Neuronal stem cell (in vitro differentiated cells): Measurements from ENCODE around the gene SUPT6H.
A peak's percentile ranks its signal among the peaks of the same experiment; 100 is the strongest.
"Not testable (repeated sequence)": the region's sequence is repeated elsewhere in the genome, so short reads cannot be mapped to it uniquely, and the experiment has no call there.

Experiments
- DNase-seq: peaks from one replicate; pipeline ENCODE4 v3.0.0-alpha.2; 2013; ENCODE audit warnings: low spot score
- H2AFZ ChIP-seq: one replicate; pipeline ENCODE4 v1.6.1; 2013; ENCODE audit warnings: mild to moderate bottlenecking, low read length, inconsistent platforms
- H2AK5ac ChIP-seq: 2 replicates; pipeline ENCODE4 v1.6.1; 2013; ENCODE audit warnings: low read depth, mild to moderate bottlenecking, inconsistent platforms, low read length, moderate library complexity, mixed read lengths
- H2BK120ac ChIP-seq: 2 replicates; pipeline ENCODE4 v1.6.1; 2013; ENCODE audit warnings: low read depth, mild to moderate bottlenecking, inconsistent platforms, low read length, moderate library complexity, mixed read lengths
- H2BK12ac ChIP-seq: one replicate; pipeline ENCODE4 v1.6.1; 2013; ENCODE audit warnings: low read length, inconsistent platforms
- H2BK15ac ChIP-seq: 2 replicates; pipeline ENCODE4 v1.6.1; 2013; ENCODE audit warnings: mild to moderate bottlenecking, low read length, inconsistent platforms, mixed read lengths
- H2BK5ac ChIP-seq: one replicate; pipeline ENCODE4 v1.6.1; 2013; ENCODE audit warnings: inconsistent platforms, mild to moderate bottlenecking, low read length, moderate library complexity
- H3K14ac ChIP-seq: one replicate; pipeline ENCODE4 v1.6.1; 2013; ENCODE audit warnings: low read length, inconsistent platforms
- H3K18ac ChIP-seq: 2 replicates; pipeline ENCODE4 v1.6.1; 2013; ENCODE audit warnings: low read length, inconsistent platforms
- H3K23ac ChIP-seq: 2 replicates; pipeline ENCODE4 v1.6.1; 2013; ENCODE audit warnings: low read depth, mild to moderate bottlenecking, mixed read lengths, low read length, inconsistent platforms; ENCODE audit not compliant: poor library complexity
- H3K27ac ChIP-seq: replicated peaks from 3 replicates; pipeline ENCODE4 v1.5.1; 2013; ENCODE audit warnings: low read length, inconsistent platforms
- H3K27me3 ChIP-seq, 3 experiments: 2 replicates each; pipeline ENCODE4 v1.6.1; 2013; ENCODE audit warnings: low read length in 3 of 3, mild to moderate bottlenecking in 2 of 3, inconsistent platforms in 1 of 3, low read depth in 1 of 3, mixed read lengths in 1 of 3, moderate library complexity in 1 of 3; ENCODE audit not compliant: control insufficient read depth in 3 of 3, insufficient read depth in 3 of 3
- H3K36me3 ChIP-seq, 2 donors: replicated peaks in 1 of 2; 2 replicates each; pipeline ENCODE4 v1.6.1; 2013; ENCODE audit warnings: low read length in 2 of 2; ENCODE audit not compliant: control insufficient read depth in 2 of 2, insufficient read depth in 2 of 2
- H3K4ac ChIP-seq: 2 replicates; pipeline ENCODE4 v1.6.1; 2013; ENCODE audit warnings: inconsistent platforms, mild to moderate bottlenecking, low read length, moderate library complexity
- H3K4me1 ChIP-seq, 2 donors: 1 replicate in 1 of 2; 2 replicates in 1 of 2; pipeline ENCODE4 v1.6.1; 2013; ENCODE audit warnings: low read length in 2 of 2, low read depth in 1 of 2; ENCODE audit not compliant: control insufficient read depth in 2 of 2, insufficient read depth in 1 of 2
- H3K4me2 ChIP-seq: one replicate; pipeline ENCODE4 v1.6.1; 2013; ENCODE audit warnings: mild to moderate bottlenecking, low read length, inconsistent platforms; ENCODE audit not compliant: insufficient read depth, poor library complexity, severe bottlenecking
- H3K4me3 ChIP-seq, 2 donors: 2 replicates each; pipeline ENCODE4 v1.5.1; 2013; ENCODE audit warnings: low read length in 2 of 2, mild to moderate bottlenecking in 2 of 2, inconsistent platforms in 1 of 2, moderate library complexity in 1 of 2
- H3K79me1 ChIP-seq: one replicate; pipeline ENCODE4 v1.6.1; 2013; ENCODE audit warnings: low read depth, mild to moderate bottlenecking, inconsistent platforms, low read length, moderate library complexity
- H3K9ac ChIP-seq: one replicate; pipeline ENCODE4 v1.6.1; 2013; ENCODE audit warnings: mild to moderate bottlenecking, low read depth, low read length, inconsistent platforms; ENCODE audit not compliant: poor library complexity
- H3K9me3 ChIP-seq, 2 donors: replicated peaks in 1 of 2; 2 replicates each; pipeline versions ENCODE3 to v1.6.1; 2013; ENCODE audit warnings: low read length in 2 of 2, mild to moderate bottlenecking in 2 of 2, inconsistent platforms in 1 of 2, low read depth in 1 of 2, mixed read lengths in 1 of 2, moderate library complexity in 1 of 2; ENCODE audit not compliant: control insufficient read depth in 2 of 2, insufficient read depth in 1 of 2
- H4K8ac ChIP-seq: one replicate; pipeline ENCODE4 v1.6.1; 2013; ENCODE audit warnings: low read depth, mild to moderate bottlenecking, inconsistent platforms, low read length, moderate library complexity
- H4K91ac ChIP-seq: one replicate; pipeline ENCODE4 v1.6.1; 2013; ENCODE audit warnings: low read length, low read depth, mild to moderate bottlenecking, inconsistent platforms; ENCODE audit not compliant: poor library complexity
- WGBS, 2 donors: extraction: QIAGEN DNeasy Blood & Tissue Kit; methylation state at CpG; one replicate each; pipeline ENCODE4 v1.1.7; 2013; ENCODE audit warnings: missing lambda C conversion rate in 2 of 2, mixed read lengths in 1 of 2; ENCODE audit not compliant: insufficient read length in 2 of 2, insufficient replicate concordance in 1 of 2; ENCODE audit errors: extremely low coverage in 2 of 2; 5-methylcytosine and 5-hydroxymethylcytosine counted together

Gene SUPT6H

DNA sequence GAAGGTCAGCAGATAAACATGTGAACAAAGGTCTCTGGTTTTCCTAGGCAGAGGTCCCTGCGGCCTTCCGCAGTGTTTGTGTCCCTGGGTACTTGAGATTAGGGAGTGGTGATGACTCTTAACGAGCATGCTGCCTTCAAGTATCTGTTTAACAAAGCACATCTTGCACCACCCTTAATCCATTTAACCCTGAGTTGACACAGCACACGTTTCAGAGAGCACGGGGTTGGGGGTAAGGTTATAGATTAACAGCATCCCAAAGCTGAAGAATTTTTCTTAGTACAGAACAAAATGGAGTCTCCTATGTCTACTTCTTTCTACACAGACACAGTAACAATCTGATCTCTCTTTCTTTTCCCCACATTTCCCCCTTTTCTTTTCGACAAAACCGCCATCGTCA is 3.7 kb upstream of the SUPT6H start:
- H3K4me1 ChIP-seq, H2BK5ac ChIP-seq, H2AFZ ChIP-seq, H4K8ac ChIP-seq, H3K23ac ChIP-seq, H3K9ac ChIP-seq, H3K4ac ChIP-seq, DNase-seq, H3K27ac ChIP-seq, H3K4me3 ChIP-seq, H2AK5ac ChIP-seq, H2BK120ac ChIP-seq, H3K4me2 ChIP-seq, H3K27me3 ChIP-seq, H3K18ac ChIP-seq, H2BK15ac ChIP-seq, H3K9me3 ChIP-seq, H3K14ac ChIP-seq, H4K91ac ChIP-seq, H2BK12ac ChIP-seq: not testable (repeated sequence)
- no CpG with 5 or more reads among the region's 8 CpGs for WGBS, 2 donors
- Histone ChIP-seq H3K79me1 (peaks cover 14% of the 10 kb centered on the region), H3K36me3 (peaks cover 25 to 62% of the 10 kb centered on the region in 2 donors)

- H3K14ac ChIP-seq, H3K4me1 ChIP-seq, H2BK15ac ChIP-seq, H2BK120ac ChIP-seq, H2AFZ ChIP-seq, H4K91ac ChIP-seq, H3K9me3 ChIP-seq, H3K27me3 ChIP-seq, H2BK12ac ChIP-seq, DNase-seq, H3K4me3 ChIP-seq, H2BK5ac ChIP-seq, H3K9ac ChIP-seq, H2AK5ac ChIP-seq, H3K4me2 ChIP-seq, H3K18ac ChIP-seq, H3K27ac ChIP-seq, H3K23ac ChIP-seq, H3K4ac ChIP-seq, H4K8ac ChIP-seq: not testable (repeated sequence)
- Histone ChIP-seq H3K79me1 (peaks cover 12% of the 10 kb centered on the region), H3K36me3 (peaks cover 23 to 64% of the 10 kb centered on the region in 2 donors)
- no CpG with 5 or more reads among the region's 46 CpGs for WGBS, 2 donors
Observed at GRCh38 chr17:28658766-28659496, 3.1 kb upstream of the SUPT6H start.

- H2AK5ac ChIP-seq, H2BK15ac ChIP-seq, H4K8ac ChIP-seq, H3K4ac ChIP-seq, H3K23ac ChIP-seq, H3K18ac ChIP-seq, H3K4me2 ChIP-seq, H3K4me1 ChIP-seq, H3K27me3 ChIP-seq, H3K4me3 ChIP-seq, H3K27ac ChIP-seq, H3K9me3 ChIP-seq, H2BK5ac ChIP-seq, H3K14ac ChIP-seq, H2BK120ac ChIP-seq, H4K91ac ChIP-seq, H2BK12ac ChIP-seq, DNase-seq, H2AFZ ChIP-seq, H3K9ac ChIP-seq: not testable (repeated sequence)
- peaks cover 12% of the 10 kb centered on the region for H3K79me1 ChIP-seq
- H3K36me3 ChIP-seq = peaks cover 22 to 62% of the 10 kb centered on the region in 2 donors
- whole genome bisulfite sequencing, 2 donors = no CpG with 5 or more reads among the region's 23 CpGs
Observed at GRCh38 chr17:28659497-28659881, 2.5 kb upstream of the SUPT6H start.

DNA sequence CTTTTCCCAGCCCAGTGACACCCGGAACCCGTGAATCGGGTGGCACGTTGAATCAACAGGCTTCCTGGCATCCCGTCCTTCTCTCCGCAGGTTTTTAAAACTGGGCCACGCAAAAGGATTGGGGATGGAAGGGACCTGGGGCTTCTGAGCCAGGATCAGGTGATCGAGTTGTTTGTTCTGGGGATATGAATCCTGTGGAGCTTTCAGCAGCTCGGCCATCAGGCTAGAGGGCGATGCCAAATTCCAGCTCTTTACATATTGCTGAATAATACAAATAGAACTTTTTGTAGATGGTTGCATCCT is 473 bp downstream of the SUPT6H start:
- H2BK120ac ChIP-seq = no peak overlapping the region
- H3K18ac ChIP-seq = peak overlapping the region; percentile 86
- peak overlapping the region; percentile 30 for H2BK5ac ChIP-seq
- H3K27ac ChIP-seq = peak overlapping the region; percentile 35
- no peak overlapping the region for H4K91ac ChIP-seq
- H3K9me3 ChIP-seq = peaks cover 4 to 9% of the 10 kb centered on the region in 2 donors
- no peak overlapping the region for H3K14ac ChIP-seq
- H2AK5ac ChIP-seq = no peak overlapping the region
- peaks cover 17 to 64% of the 10 kb centered on the region in 2 donors for H3K36me3 ChIP-seq
- H3K9ac ChIP-seq = peak overlapping the region; percentile 85
- no peak overlapping the region for H3K4ac ChIP-seq
- peaks cover 2 to 10% of the 10 kb centered on the region in 2 donors for H3K4me1 ChIP-seq
- peaks cover 9% of the 10 kb centered on the region for H3K79me1 ChIP-seq
- no peak overlapping the region for H2BK15ac ChIP-seq
- H4K8ac ChIP-seq = no peak overlapping the region
- H2BK12ac ChIP-seq = no peak overlapping the region
- no peak for DNase-seq
- no peak overlapping the region for H3K23ac ChIP-seq
- H2AFZ ChIP-seq = peak overlapping the region; percentile 96
- H3K4me3 ChIP-seq = peak overlapping the region; percentile 80 to 96
- no peaks in the 10 kb centered on the region for H3K27me3 ChIP-seq
- WGBS, 2 donors = no CpG with 5 or more reads among the region's 10 CpGs
- H3K4me2 ChIP-seq = peak overlapping the region; percentile 55
